KMS-11 (cell line): ENCODE measurements around the gene TAF6.

Experiments used
- H2AFZ ChIP-seq: fragments of 200-600 bp; sonication (generic); 2 replicates; pipeline ENCODE4 v1.6.1; 2016; ENCODE audit warnings: antibody characterized with exemption, mixed run types, low read depth
- H3K27ac ChIP-seq: fragments of 200-600 bp; sonication (generic); 2 replicates; pipeline ENCODE4 v1.6.1; 2016; ENCODE audit warnings: mild to moderate bottlenecking, mixed run types
- H3K27me3 ChIP-seq: fragments of 200-600 bp; sonication (generic); 2 replicates; pipeline ENCODE4 v1.6.1; 2017; ENCODE audit warnings: mild to moderate bottlenecking, low read depth, mixed run types, moderate library complexity; ENCODE audit not compliant: insufficient read depth
- H3K36me3 ChIP-seq: fragments of 200-600 bp; sonication (generic); 2 replicates; pipeline ENCODE4 v1.6.1; 2017; ENCODE audit warnings: mild to moderate bottlenecking, mixed run types; ENCODE audit not compliant: insufficient read depth
- H3K4me1 ChIP-seq: fragments of 200-600 bp; sonication (generic); 2 replicates; pipeline ENCODE4 v1.6.1; 2016; ENCODE audit warnings: mild to moderate bottlenecking, low read depth, mixed run types; ENCODE audit not compliant: poor library complexity, severe bottlenecking
- H3K4me2 ChIP-seq: fragments of 200-600 bp; sonication (generic); 2 replicates; pipeline ENCODE4 v1.7.0; 2016; ENCODE audit warnings: mild to moderate bottlenecking, mixed run types
- H3K4me3 ChIP-seq: fragments of 200-600 bp; sonication (generic); IDR thresholded peaks from 2 replicates; pipeline ENCODE4 v1.6.1; 2017; ENCODE audit warnings: low read depth, low read length, mixed read lengths; ENCODE audit not compliant: insufficient read depth
- H3K79me2 ChIP-seq: fragments of 200-600 bp; sonication (generic); 2 replicates; pipeline ENCODE4 v1.6.1; 2016; ENCODE audit warnings: low read depth, mixed run types; ENCODE audit not compliant: insufficient read depth
- H3K9ac ChIP-seq: fragments of 200-600 bp; sonication (generic); 2 replicates; pipeline ENCODE4 v1.6.1; 2016; ENCODE audit warnings: mild to moderate bottlenecking, mixed run types
- H4K20me1 ChIP-seq: fragments of 200-600 bp; sonication (generic); 2 replicates; pipeline ENCODE4 v1.6.1; 2016; ENCODE audit warnings: mild to moderate bottlenecking, mixed run types; ENCODE audit not compliant: insufficient read depth
- TF ChIP-seq, protein P1 (sequence below): fragments of 200-600 bp; sonication (generic); conservative IDR thresholded peaks from 2 replicates; pipeline ENCODE4 v1.6.1; 2017; ENCODE audit warnings: low read depth, mild to moderate bottlenecking, antibody characterized with exemption, low read length, moderate library complexity, mixed read lengths

TAF6 gene

GRCh38 chr7:100152937-100153666, 33.9 kb upstream of the TAF6 start:
- Histone ChIP-seq H3K9ac (no peak overlapping the region), H3K4me2 (no peak overlapping the region), H3K36me3 (no peaks in the 10 kb centered on the region; the same call in 1 of the 2 replicates), H3K27me3 (no peaks in the 10 kb centered on the region), H3K4me3 (no peak overlapping the region), H2AFZ (no peak overlapping the region), H4K20me1 (no peaks in the 10 kb centered on the region), H3K4me1 (peaks cover 25% of the 10 kb centered on the region), H3K79me2 (no peaks in the 10 kb centered on the region; the same call in 1 of the 2 replicates), H3K27ac (no peak overlapping the region)
- TF ChIP-seq, protein P1, sequence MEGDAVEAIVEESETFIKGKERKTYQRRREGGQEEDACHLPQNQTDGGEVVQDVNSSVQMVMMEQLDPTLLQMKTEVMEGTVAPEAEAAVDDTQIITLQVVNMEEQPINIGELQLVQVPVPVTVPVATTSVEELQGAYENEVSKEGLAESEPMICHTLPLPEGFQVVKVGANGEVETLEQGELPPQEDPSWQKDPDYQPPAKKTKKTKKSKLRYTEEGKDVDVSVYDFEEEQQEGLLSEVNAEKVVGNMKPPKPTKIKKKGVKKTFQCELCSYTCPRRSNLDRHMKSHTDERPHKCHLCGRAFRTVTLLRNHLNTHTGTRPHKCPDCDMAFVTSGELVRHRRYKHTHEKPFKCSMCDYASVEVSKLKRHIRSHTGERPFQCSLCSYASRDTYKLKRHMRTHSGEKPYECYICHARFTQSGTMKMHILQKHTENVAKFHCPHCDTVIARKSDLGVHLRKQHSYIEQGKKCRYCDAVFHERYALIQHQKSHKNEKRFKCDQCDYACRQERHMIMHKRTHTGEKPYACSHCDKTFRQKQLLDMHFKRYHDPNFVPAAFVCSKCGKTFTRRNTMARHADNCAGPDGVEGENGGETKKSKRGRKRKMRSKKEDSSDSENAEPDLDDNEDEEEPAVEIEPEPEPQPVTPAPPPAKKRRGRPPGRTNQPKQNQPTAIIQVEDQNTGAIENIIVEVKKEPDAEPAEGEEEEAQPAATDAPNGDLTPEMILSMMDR = no peak

- H3K4me1 ChIP-seq = peaks cover 23% of the 10 kb centered on the region
- H3K4me3 ChIP-seq = no peak overlapping the region
- no peak overlapping the region for H2AFZ ChIP-seq
- H3K9ac ChIP-seq = no peak overlapping the region
- H4K20me1 ChIP-seq = no peaks in the 10 kb centered on the region
- TF ChIP-seq, protein P1 = no peak
- H3K4me2 ChIP-seq = no peak overlapping the region
- no peaks in the 10 kb centered on the region; the same call in 1 of the 2 replicates for H3K36me3 ChIP-seq
- H3K27me3 ChIP-seq = no peaks in the 10 kb centered on the region
- H3K79me2 ChIP-seq = no peaks in the 10 kb centered on the region; the same call in 1 of the 2 replicates
- H3K27ac ChIP-seq = no peak overlapping the region
Observed at GRCh38 chr7:100152404-100152803, 33.2 kb upstream of the TAF6 start.

DNA sequence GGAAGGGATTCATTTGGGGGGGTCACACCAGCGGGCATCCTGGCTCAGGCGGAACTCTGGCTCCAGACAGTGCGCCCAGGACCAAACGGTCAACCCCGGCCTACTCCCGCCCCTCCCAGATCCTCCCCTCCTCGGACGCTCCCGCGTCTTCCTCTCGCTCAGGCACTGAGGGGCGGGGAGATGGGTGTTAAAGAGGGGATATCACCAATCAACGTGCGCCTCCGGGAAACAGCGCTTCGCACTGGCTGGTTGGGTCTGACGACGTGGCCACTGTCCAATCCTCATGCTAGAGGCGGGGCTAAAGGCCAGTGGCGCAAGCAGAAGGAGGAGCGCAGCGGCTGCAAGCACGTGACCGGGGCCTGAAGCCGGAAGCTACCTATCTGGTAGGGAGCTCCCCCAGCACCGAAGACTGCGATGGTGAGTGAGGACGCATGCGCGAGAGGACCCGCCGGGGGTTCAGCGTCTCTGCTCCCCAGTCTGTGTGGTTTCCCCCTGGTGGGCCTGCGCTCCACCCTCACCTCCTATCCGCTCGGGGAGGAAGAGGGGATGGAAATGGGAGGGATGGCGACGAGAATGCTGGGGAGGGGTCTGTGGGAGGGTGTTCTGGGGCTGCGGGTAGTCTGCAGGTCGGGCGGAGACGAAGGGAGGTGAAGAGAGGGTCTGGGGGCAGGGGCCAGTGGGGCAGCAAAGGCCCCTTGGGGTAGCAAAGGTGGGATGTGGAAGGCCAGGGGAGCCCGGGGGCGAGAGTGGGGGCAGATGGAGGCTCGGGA, 29.6 kb upstream of the TAF6 start, which contains the start of gene LAMTOR4:
Gene LAMTOR4, plus strand, starts transcription at position 360 of the 770 bp plus-strand sequence. Its CDS starts 55 bp downstream, at position 415.
- Histone ChIP-seq H3K36me3 (no peaks in the 10 kb centered on the region), H3K9ac (peak within 1 kb of the TSS; percentile 62)
- TF ChIP-seq, protein P1 = no peak

DNA sequence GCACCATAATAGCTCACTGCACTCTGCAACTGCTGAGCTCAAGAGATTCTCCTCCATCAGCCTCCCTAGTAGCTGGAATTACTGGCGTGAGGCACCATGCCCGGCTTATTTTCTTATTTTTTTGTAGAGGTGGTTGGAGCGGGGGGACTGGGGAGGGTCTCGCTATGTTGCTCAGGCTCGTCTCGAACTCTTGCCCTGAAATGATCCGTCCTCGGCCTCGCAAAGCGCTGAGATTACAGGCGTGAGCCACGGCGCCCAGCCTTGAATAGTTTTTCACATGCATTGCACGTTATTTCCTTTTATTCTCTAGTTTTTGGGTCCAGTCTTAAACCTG, 29.0 kb upstream of the TAF6 start:
- peak overlapping the region; percentile 34; the same call in 1 of the 2 replicates for H3K27ac ChIP-seq
- H3K9ac ChIP-seq = peak overlapping the region; percentile 18; the same call in 1 of the 2 replicates
- H4K20me1 ChIP-seq = no peaks in the 10 kb centered on the region
- peak overlapping the region; percentile 83 for H2AFZ ChIP-seq
- H3K36me3 ChIP-seq = no peaks in the 10 kb centered on the region
- peak overlapping the region; percentile 69 for H3K4me2 ChIP-seq
- peaks cover 15% of the 10 kb centered on the region for H3K4me1 ChIP-seq
- no peaks in the 10 kb centered on the region; the same call in 1 of the 2 replicates for H3K79me2 ChIP-seq
- TF ChIP-seq, protein P1 = no peak
- H3K27me3 ChIP-seq = no peaks in the 10 kb centered on the region
- no peak overlapping the region for H3K4me3 ChIP-seq

More for the DNA sequence above, 29.6 kb upstream of the TAF6 start, which contains the start of gene LAMTOR4:
- H2AFZ ChIP-seq = peak within 1 kb of the TSS; percentile 87
- no peaks in the 10 kb centered on the region; the same call in 1 of the 2 replicates for H3K79me2 ChIP-seq
- peaks cover 15% of the 10 kb centered on the region for H3K4me1 ChIP-seq
- H3K4me3 ChIP-seq = peak within 1 kb of the TSS; percentile 51
- no peaks in the 10 kb centered on the region for H3K27me3 ChIP-seq
- H4K20me1 ChIP-seq = no peaks in the 10 kb centered on the region
- H3K4me2 ChIP-seq = peak within 1 kb of the TSS; percentile 69
- H3K27ac ChIP-seq = peak within 1 kb of the TSS; percentile 34; the same call in 1 of the 2 replicates
